Suprapubic skin (tissue), 4 donors: Measurements from ENCODE around the gene WDR31. TPM values are rescaled to one million over a fixed set of nuclear protein-coding genes. Genes with fewer than 3 reads are reported as not detected.
A peak's percentile ranks its signal among the peaks of the same experiment; 100 is the strongest.

Experiments used
- DNase-seq, 2 donors: peaks; one replicate each; pipeline ENCODE4 v3.0.0-alpha.2; 2019; ENCODE audit warnings: low spot score in 2 of 2
- H3K27ac ChIP-seq: fragments of 200-600 bp; sonication (generic); one replicate; pipeline ENCODE4 v1.5.1; 2019
- H3K27me3 ChIP-seq: fragments of 200-600 bp; sonication (generic); one replicate; pipeline ENCODE4 v1.5.1; 2019
- H3K36me3 ChIP-seq: fragments of 200-600 bp; sonication (generic); one replicate; pipeline ENCODE4 v1.5.1; 2019
- H3K4me1 ChIP-seq: fragments of 200-600 bp; sonication (generic); one replicate; pipeline ENCODE4 v1.5.1; 2019
- H3K4me3 ChIP-seq: fragments of 200-600 bp; sonication (generic); one replicate; pipeline ENCODE4 v1.5.1; 2019; ENCODE audit warnings: mild to moderate bottlenecking
- H3K9me3 ChIP-seq: fragments of 200-600 bp; sonication (generic); one replicate; pipeline ENCODE4 v1.5.1; 2019
- EP300 ChIP-seq: sonication (generic); formaldehyde crosslinking; IDR thresholded peaks from one replicate; pipeline ENCODE4 v1.6.1; 2017; ENCODE audit warnings: antibody characterized with exemption
- POLR2A ChIP-seq, 2 donors: fragments of 450-650 bp; IDR thresholded peaks; one replicate each; pipeline ENCODE4 v1.6.1; 2017; ENCODE audit warnings: antibody characterized with exemption in 2 of 2, mild to moderate bottlenecking in 2 of 2, moderate library complexity in 2 of 2
- POLR2AphosphoS5 ChIP-seq, 3 donors: sonication (generic); formaldehyde crosslinking; IDR thresholded peaks; one replicate each; pipeline ENCODE4 v1.6.1; 2017; ENCODE audit warnings: antibody characterized with exemption in 3 of 3
- WGBS: methylation state at CpG from one replicate; pipeline ENCODE4 v1.1.5; 2018; 5-methylcytosine and 5-hydroxymethylcytosine counted together
- total RNA-seq, 4 donors: library from RNA; depleted of rRNA; stranded (reverse); fragments of >200 nt; gene quantifications; one replicate each; pipeline ENCODE4 v1.1.0, GENCODE V29; 2016
- TF ChIP-seq, protein P1 (sequence below), 2 donors: fragments of 200-600 bp in 1 of 2; fragments of 450-650 bp in 1 of 2; sonication (generic) in 1 of 2; IDR thresholded peaks; one replicate each; pipeline ENCODE4 v1.5.1; 2016 to 2019; ENCODE audit warnings: antibody characterized with exemption in 2 of 2, mild to moderate bottlenecking in 1 of 2, moderate library complexity in 1 of 2

WDR31 gene
- total RNA-seq, 4 donors from 2014 or later: 1.2 to 3.5 (median 1.7) TPM

DNA sequence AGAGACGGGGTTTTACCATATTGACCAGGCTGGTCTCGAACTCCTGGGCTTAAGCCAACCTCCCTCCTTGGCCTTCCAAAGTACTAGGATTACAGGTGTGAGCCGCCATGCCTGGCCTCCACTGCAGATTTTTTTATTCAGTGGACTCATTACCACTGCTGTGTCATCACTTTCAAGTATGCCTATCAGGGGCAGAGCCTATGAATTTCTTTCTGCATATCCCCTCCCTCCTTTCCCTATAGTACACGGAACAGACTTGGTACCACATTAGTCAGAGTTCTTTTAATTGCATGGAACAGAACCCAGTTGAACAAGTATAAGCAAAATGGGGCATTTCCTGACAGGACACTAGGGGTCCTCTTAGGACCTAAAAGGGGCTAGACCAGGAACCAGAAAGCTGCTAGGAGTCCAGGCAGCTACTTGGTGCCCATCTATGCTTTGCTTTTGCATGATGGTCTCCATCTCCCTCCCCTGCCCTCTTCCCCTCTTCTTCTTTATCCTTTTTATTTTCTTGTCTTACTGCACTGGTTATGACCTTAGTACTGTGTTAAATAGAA is 15.0 kb upstream of the WDR31 start:
- Histone ChIP-seq H3K27me3 (peaks cover 18% of the 10 kb centered on the region), H3K4me3 (no peak overlapping the region), H3K27ac (no peak overlapping the region), H3K9me3 (no peaks in the 10 kb centered on the region), H3K36me3 (no peaks in the 10 kb centered on the region), H3K4me1 (peaks cover 9% of the 10 kb centered on the region)
- DNase-seq: no peak
- WGBS: 73% methylated on average over 4 of the region's 4 CpGs
- TF ChIP-seq EP300: no peak
- TF ChIP-seq POLR2AphosphoS5 (IDR thresholded peaks at IDR 0.05): no peak
- TF ChIP-seq, protein P1, sequence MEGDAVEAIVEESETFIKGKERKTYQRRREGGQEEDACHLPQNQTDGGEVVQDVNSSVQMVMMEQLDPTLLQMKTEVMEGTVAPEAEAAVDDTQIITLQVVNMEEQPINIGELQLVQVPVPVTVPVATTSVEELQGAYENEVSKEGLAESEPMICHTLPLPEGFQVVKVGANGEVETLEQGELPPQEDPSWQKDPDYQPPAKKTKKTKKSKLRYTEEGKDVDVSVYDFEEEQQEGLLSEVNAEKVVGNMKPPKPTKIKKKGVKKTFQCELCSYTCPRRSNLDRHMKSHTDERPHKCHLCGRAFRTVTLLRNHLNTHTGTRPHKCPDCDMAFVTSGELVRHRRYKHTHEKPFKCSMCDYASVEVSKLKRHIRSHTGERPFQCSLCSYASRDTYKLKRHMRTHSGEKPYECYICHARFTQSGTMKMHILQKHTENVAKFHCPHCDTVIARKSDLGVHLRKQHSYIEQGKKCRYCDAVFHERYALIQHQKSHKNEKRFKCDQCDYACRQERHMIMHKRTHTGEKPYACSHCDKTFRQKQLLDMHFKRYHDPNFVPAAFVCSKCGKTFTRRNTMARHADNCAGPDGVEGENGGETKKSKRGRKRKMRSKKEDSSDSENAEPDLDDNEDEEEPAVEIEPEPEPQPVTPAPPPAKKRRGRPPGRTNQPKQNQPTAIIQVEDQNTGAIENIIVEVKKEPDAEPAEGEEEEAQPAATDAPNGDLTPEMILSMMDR (IDR thresholded peaks at IDR 0.05): no peak
- no peak for TF ChIP-seq POLR2A (IDR thresholded peaks at IDR 0.05)

DNA sequence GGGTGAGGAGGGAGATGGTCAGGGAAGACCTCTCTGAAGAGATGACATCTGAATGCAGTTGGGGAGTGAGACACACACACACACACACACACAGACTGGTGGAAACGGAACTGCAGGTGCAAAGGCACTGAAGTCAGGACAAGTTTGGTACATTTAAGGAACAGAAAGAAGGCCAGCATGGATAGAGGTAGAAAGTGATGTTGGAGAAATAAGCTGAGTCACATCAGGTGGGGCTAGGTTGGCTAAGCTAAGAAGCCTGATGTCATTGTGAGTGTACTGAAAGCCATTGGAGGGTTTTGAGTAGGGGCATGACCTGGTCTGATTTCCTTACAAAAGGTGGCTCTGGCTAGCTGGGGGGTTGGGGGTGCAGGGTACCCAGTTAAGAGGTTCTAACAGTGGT is 12.3 kb upstream of the WDR31 start:
- 85% methylated on average over 1 of the region's 1 CpG for WGBS
- TF ChIP-seq, protein P1 (IDR thresholded peaks at IDR 0.05): no peak
- TF ChIP-seq POLR2AphosphoS5 (IDR thresholded peaks at IDR 0.05) (no peak), EP300 (no peak), POLR2A (IDR thresholded peaks at IDR 0.05) (no peak)
- H3K27ac ChIP-seq: no peak overlapping the region
- H3K4me3 ChIP-seq: no peak overlapping the region
- H3K4me1 ChIP-seq: peaks cover 22% of the 10 kb centered on the region
- no peaks in the 10 kb centered on the region for H3K36me3 ChIP-seq
- DNase-seq: peak in 1 of 2 donors; percentile 18
- H3K27me3 ChIP-seq: peaks cover 24% of the 10 kb centered on the region
- no peaks in the 10 kb centered on the region for H3K9me3 ChIP-seq

DNA sequence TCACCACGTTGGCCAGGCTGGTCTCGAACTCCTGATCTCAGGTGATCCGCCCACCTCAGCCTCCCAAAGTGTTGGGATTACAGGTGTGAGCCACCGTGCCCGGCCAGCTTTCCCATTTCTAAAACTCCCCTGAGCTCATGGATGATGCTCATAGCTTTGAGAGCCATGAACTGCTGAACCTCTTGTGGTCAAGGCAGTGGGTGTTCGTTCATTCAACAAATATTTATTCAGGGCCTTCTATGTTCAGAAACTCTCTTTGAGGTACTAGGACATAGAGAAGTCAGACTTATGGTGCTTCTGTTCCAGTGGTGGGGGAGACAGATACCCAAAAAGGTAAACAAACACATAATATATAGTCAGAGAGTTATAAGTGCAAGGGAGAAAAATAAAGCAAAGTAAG is 11.9 kb upstream of the WDR31 start:
- DNase-seq: no peak
- peaks cover 22% of the 10 kb centered on the region for H3K4me1 ChIP-seq
- peaks cover 24% of the 10 kb centered on the region for H3K27me3 ChIP-seq
- no peaks in the 10 kb centered on the region for H3K9me3 ChIP-seq
- WGBS: 87% methylated on average over 6 of the region's 6 CpGs
- no peaks in the 10 kb centered on the region for H3K36me3 ChIP-seq
- H3K4me3 ChIP-seq: no peak overlapping the region
- TF ChIP-seq POLR2A (IDR thresholded peaks at IDR 0.05): no peak
- no peak for TF ChIP-seq POLR2AphosphoS5 (IDR thresholded peaks at IDR 0.05)
- no peak for TF ChIP-seq EP300
- TF ChIP-seq, protein P1 (IDR thresholded peaks at IDR 0.05): no peak
- no peak overlapping the region for H3K27ac ChIP-seq

DNA sequence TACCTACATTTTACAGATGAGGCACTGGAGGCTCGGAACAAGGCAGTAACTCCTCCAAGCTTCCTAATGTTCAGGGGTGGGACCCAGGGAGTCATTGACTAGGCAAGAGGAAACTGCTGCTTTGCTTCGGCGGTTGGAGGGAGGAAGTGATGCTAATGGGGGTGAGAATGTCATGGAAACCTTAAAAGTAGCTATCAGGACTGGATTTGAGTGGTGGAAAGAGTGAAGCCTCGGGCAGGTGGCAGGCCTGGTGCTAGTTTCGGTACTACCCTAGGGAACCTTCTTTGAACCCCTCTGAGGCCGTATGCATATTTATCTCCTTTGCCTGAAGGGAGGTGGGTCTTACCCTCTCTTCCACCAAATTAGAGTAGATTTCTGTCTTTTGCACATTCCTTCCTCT is 10.9 kb upstream of the WDR31 start:
- Histone ChIP-seq H3K4me3 (no peak overlapping the region), H3K27me3 (peaks cover 24% of the 10 kb centered on the region), H3K27ac (no peak overlapping the region), H3K36me3 (no peaks in the 10 kb centered on the region), H3K4me1 (peaks cover 22% of the 10 kb centered on the region), H3K9me3 (no peaks in the 10 kb centered on the region)
- TF ChIP-seq POLR2AphosphoS5 (IDR thresholded peaks at IDR 0.05): no peak
- TF ChIP-seq POLR2A (IDR thresholded peaks at IDR 0.05): no peak
- TF ChIP-seq EP300: no peak
- TF ChIP-seq, protein P1 (IDR thresholded peaks at IDR 0.05): no peak
- 60% methylated on average over 6 of the region's 6 CpGs for WGBS
- DNase-seq: no peak

DNA sequence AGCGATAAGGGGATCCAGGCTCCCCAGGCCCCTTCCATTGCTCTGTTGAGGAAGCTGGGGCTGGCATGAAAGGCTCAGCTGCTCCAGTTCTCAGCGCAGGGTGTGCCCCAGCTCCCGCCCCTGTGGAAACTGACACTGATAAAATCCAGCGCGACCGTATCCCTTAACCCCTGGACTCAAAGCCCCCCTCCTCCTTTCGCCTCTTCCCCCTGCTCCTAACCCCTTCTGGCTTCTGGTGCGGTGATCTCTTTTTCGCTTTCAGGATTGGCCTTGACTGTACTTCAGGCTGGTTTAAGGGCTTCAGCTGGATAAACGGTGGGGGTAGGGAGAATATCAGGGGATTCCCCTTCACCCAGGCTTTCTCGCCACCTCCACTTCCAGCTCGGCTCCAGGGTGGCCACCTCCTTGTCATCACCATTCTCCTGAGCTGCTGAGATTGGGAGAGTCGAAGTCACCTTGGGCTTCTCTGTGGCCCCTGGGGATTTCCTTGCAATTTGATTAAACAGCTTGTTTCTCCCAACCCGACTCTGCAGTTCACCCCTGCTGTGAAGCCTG is 10.1 kb upstream of the WDR31 start:
- Histone ChIP-seq H3K36me3 (no peaks in the 10 kb centered on the region), H3K4me3 (peak overlapping the region; percentile 68), H3K27ac (peak overlapping the region; percentile 67), H3K27me3 (peaks cover 24% of the 10 kb centered on the region), H3K4me1 (peaks cover 22% of the 10 kb centered on the region), H3K9me3 (no peaks in the 10 kb centered on the region)
- no peak for DNase-seq
- WGBS: 13% methylated on average over 14 of the region's 14 CpGs
- TF ChIP-seq POLR2AphosphoS5 (IDR thresholded peaks at IDR 0.05) (no peak), EP300 (no peak), POLR2A (IDR thresholded peaks at IDR 0.05) (no peak)
- TF ChIP-seq, protein P1 (IDR thresholded peaks at IDR 0.05): no peak
